Keratinocyte (primary cell): Measurements from ENCODE around the gene UVSSA.

Source experiments
- EZH2 ChIP-seq: IDR thresholded peaks from one replicate; pipeline ENCODE4 v1.6.1; 2012; ENCODE audit warnings: inconsistent platforms, mild to moderate bottlenecking, low read length, moderate library complexity
- TF ChIP-seq, protein P1 (sequence below), 3 experiments: IDR thresholded peaks in 1 of 3; conservative IDR thresholded peaks in 1 of 3; optimal IDR thresholded peaks in 1 of 3; 2 replicates in 2 of 3; 3 replicates in 1 of 3; pipeline versions ENCODE3 to v1.5.1; 2011; ENCODE audit warnings: low read length in 3 of 3, mild to moderate bottlenecking in 3 of 3, moderate library complexity in 2 of 3, control low read depth in 1 of 3, inconsistent platforms in 1 of 3; ENCODE audit not compliant: insufficient read depth in 2 of 3; ENCODE audit errors: extremely low read depth in 1 of 3

GRCh38 chr4:1312821-1313640 lies 34.0 kb upstream of the UVSSA start:
- TF ChIP-seq, protein P1, sequence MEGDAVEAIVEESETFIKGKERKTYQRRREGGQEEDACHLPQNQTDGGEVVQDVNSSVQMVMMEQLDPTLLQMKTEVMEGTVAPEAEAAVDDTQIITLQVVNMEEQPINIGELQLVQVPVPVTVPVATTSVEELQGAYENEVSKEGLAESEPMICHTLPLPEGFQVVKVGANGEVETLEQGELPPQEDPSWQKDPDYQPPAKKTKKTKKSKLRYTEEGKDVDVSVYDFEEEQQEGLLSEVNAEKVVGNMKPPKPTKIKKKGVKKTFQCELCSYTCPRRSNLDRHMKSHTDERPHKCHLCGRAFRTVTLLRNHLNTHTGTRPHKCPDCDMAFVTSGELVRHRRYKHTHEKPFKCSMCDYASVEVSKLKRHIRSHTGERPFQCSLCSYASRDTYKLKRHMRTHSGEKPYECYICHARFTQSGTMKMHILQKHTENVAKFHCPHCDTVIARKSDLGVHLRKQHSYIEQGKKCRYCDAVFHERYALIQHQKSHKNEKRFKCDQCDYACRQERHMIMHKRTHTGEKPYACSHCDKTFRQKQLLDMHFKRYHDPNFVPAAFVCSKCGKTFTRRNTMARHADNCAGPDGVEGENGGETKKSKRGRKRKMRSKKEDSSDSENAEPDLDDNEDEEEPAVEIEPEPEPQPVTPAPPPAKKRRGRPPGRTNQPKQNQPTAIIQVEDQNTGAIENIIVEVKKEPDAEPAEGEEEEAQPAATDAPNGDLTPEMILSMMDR (optimal IDR thresholded peaks at IDR 0.05 in 1 of 3, IDR thresholded peaks at IDR 0.05 in 1 of 3, conservative IDR thresholded peaks at IDR 0.05 in 1 of 3; ENCODE audit: extremely low read depth in 1 of 3, insufficient read depth in 2 of 3, low read length in 3 of 3): no peak
- no peak for TF ChIP-seq EZH2
